ENCODE results near the gene HINT2. TPM values are rescaled to one million over a fixed set of nuclear protein-coding genes. Genes with fewer than 3 reads are reported as not detected.

HINT2 gene
- total RNA-seq = 32.6 TPM
- long read RNA-seq, transcript HINT2-201 (5 exons, 628 nt) = major isoform, 18 of 22 reads
- long read RNA-seq, partial matches to known transcripts = 0 of 22 reads
- long read RNA-seq, other reads (novel, unspliced or antisense) = 3 of 22 reads

DNA sequence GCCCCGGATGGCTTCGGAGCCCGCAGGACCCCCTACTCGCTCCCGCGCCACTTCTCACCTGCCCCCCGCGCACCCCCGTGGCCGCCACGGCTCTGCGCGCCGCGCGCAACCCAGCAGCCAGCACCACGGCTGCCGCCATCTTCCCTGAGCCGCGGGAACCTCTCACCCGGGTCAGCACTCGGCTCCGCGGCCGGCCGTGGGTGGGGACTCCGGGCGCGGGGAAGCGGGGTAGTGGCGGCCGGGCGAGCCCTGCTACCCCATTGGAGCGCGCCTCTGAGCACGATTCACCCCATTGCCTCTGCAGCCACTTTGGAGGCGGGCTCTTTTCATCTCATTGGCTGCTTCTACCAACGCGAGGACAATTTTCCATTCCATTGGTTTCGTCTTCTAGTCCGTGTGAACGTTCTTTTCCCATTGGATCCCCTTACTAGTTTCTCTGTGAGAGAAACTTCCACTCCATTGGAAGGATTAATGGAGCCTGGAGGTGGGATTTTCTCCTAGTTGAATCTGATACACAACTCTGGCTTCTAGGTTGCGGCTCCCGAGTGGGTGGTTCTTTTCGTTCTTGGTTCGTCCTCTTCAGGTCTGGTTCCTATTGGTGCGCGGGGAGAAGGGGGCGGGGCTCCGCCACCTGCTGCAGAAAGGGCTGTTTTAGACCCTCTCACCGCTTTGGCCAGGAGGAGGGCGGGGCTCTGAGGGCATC is at the start of gene HINT2:
Gene HINT2, minus strand, starts transcription at position 202 of the 703 bp plus-strand sequence. Its CDS starts 63 bp downstream, at position 139.
- H3K4me1 ChIP-seq = peaks cover 32% of the 10 kb centered on the region
- peak; percentile 96 for ATAC-seq
- H3K27ac ChIP-seq = peak within 1 kb of the TSS; percentile 93
- peak within 1 kb of the TSS; percentile 76 for H3K4me3 ChIP-seq
- H3K27me3 ChIP-seq (ENCODE audit: low read depth) = no peaks in the 10 kb centered on the region
- intact Hi-C loops (cut with DNase I) = no loop called here
- H3K36me3 ChIP-seq = peaks cover 2% of the 10 kb centered on the region
- TF ChIP-seq CTCF (IDR thresholded peaks at IDR 0.05) = no peak
- DNase-seq = peak; percentile 98
- no peaks in the 10 kb centered on the region for H3K9me3 ChIP-seq

GRCh38 chr9:35863583-35863982 is 48.7 kb upstream of the HINT2 start:
- ATAC-seq = no peak
- intact Hi-C loops (cut with DNase I) = no loop called here
- TF ChIP-seq CTCF (IDR thresholded peaks at IDR 0.05) = no peak
- no peak overlapping the region for H3K27ac ChIP-seq
- no peak overlapping the region for H3K4me3 ChIP-seq
- peaks cover 6% of the 10 kb centered on the region for H3K27me3 ChIP-seq (ENCODE audit: low read depth)
- DNase-seq = no peak
- H3K4me1 ChIP-seq = no peaks in the 10 kb centered on the region
- no peaks in the 10 kb centered on the region for H3K36me3 ChIP-seq
- no peaks in the 10 kb centered on the region for H3K9me3 ChIP-seq

DNA sequence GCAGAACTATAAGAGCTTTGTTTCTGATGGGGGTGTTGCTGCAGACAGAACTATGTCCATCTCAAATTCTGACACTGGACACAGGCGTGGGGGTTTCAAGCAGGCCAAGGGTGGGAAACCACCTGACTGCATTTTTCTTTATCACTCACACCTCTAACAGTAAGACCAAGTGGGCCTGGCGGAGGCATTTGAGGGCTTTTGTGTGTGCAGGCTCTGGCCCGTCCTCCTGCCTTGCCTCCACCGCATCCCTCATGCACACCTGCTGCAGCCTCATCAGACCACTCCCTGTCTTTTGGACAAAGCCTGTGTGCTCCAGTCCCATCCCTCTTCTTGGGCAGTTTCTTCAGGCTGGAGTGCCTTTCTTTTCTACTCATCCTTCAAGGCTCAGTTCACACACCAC is 47.5 kb upstream of the HINT2 start:
- DNase-seq = no peak
- ATAC-seq = no peak
- no peak for TF ChIP-seq CTCF (IDR thresholded peaks at IDR 0.05)

DNA sequence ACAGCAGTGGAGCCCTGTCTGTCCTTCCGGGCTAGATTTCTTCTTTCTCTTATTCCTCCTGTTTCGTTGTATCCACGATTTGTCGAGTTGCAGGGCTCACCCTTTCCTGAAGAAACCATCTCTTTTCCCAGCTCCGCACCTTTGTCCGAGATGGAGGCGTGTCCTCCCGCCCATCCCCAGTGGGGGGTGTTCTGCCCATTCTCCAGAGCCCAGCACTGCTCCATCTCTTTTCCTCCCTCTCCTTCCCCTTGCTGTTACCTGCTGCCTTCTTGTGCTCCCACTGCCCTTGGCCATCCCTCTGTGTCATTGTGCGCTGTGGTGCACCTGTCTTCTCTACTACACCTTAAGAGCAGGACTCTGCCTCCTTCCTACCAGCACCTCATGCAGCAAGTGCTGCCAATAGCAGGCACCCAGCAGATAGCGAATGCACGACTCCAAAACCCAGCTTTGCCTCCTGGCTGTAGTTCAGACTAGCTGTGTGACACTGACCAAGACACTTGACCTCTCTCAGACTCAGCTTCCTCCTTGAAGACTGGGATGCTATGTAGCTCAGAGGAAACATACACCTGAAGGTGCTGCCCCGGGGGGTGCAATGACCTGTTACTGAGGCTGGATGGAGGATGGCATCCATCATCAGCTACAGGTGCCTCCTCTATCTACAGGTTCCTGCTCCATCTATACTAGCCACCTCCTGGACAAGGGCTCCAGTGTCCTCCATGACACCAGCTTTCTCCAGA is 46.5 kb upstream of the HINT2 start:
- Histone ChIP-seq H3K9me3 (no peaks in the 10 kb centered on the region), H3K27ac (no peak overlapping the region), H3K4me3 (no peak overlapping the region), H3K36me3 (no peaks in the 10 kb centered on the region), H3K4me1 (no peaks in the 10 kb centered on the region), H3K27me3 (ENCODE audit: low read depth) (no peaks in the 10 kb centered on the region)
- TF ChIP-seq CTCF (IDR thresholded peaks at IDR 0.05) = no peak
- intact Hi-C loops (cut with DNase I) = no loop called here
- no peak for ATAC-seq
- no peak for DNase-seq

More for the DNA sequence above, 47.5 kb upstream of the HINT2 start:
- Histone ChIP-seq H3K27me3 (ENCODE audit: low read depth) (peaks cover 2% of the 10 kb centered on the region), H3K4me3 (no peak overlapping the region), H3K27ac (no peak overlapping the region), H3K4me1 (no peaks in the 10 kb centered on the region), H3K36me3 (no peaks in the 10 kb centered on the region), H3K9me3 (no peaks in the 10 kb centered on the region)
- intact Hi-C loops (cut with DNase I) = no loop called here

- intact Hi-C loops (cut with DNase I) = no loop called here
- no peaks in the 10 kb centered on the region for H3K4me1 ChIP-seq
- no peaks in the 10 kb centered on the region for H3K27me3 ChIP-seq (ENCODE audit: low read depth)
- no peak for TF ChIP-seq CTCF (IDR thresholded peaks at IDR 0.05)
- ATAC-seq (no peak), DNase-seq (no peak)
- no peaks in the 10 kb centered on the region for H3K9me3 ChIP-seq
- H3K27ac ChIP-seq = no peak overlapping the region
- no peak overlapping the region for H3K4me3 ChIP-seq
- H3K36me3 ChIP-seq = no peaks in the 10 kb centered on the region
Measured at GRCh38 chr9:35859990-35860339, 45.1 kb upstream of the HINT2 start.
